HEK293 (cell line): ENCODE data around the gene SLC16A11.

Source experiments
- CTCF ChIA-PET: fragments of 350-600 bp; formaldehyde crosslinking; extraction: SDS; loops from one replicate; lab custom pipeline; 2021; ENCODE audit warnings: antibody characterized with exemption; lab: Yijun Ruan, JAX
- POLR2A ChIA-PET: fragments of 300-600 bp; formaldehyde crosslinking; extraction: SDS; loops from one replicate; lab custom pipeline; 2020; ENCODE audit warnings: antibody characterized with exemption, inconsistent platforms; lab: Yijun Ruan, JAX
- H3K27ac ChIP-seq: fragments of 200-500 bp; sonication (Bioruptor generic); 2 replicates; pipeline ENCODE4 v1.5.1; 2014; ENCODE audit warnings: low read depth, low read length, control low read depth, inconsistent platforms; ENCODE audit errors: extremely low read depth
- H3K36me3 ChIP-seq, 2 experiments: fragments of 200-500 bp in 1 of 2; sonication (Bioruptor generic) in 1 of 2; 1 replicate in 1 of 2; 2 replicates in 1 of 2; pipeline ENCODE4 v1.5.1; 2014 to 2017; ENCODE audit warnings: inconsistent platforms in 2 of 2, low read length in 2 of 2; ENCODE audit not compliant: control insufficient read depth in 2 of 2, insufficient read depth in 1 of 2
- H3K4me1 ChIP-seq: fragments of 200-500 bp; sonication (Bioruptor generic); 2 replicates; pipeline ENCODE4 v1.5.1; 2014; ENCODE audit warnings: mild to moderate bottlenecking, low read length, inconsistent platforms; ENCODE audit not compliant: control insufficient read depth, insufficient read depth
- H3K4me3 ChIP-seq: 2 replicates; pipeline ENCODE4 v1.5.1; 2011; ENCODE audit warnings: low read depth, mild to moderate bottlenecking, control low read depth, low read length, moderate library complexity
- H3K9me3 ChIP-seq: fragments of 200-500 bp; sonication (Bioruptor generic); 2 replicates; pipeline ENCODE4 v1.5.1; 2014; ENCODE audit warnings: low read depth, low read length, inconsistent platforms; ENCODE audit not compliant: control insufficient read depth, insufficient read depth
- BCL11A ChIP-seq: fragments of 450-650 bp; formaldehyde crosslinking; IDR thresholded peaks from 2 replicates; pipeline ENCODE4 v1.5.1; 2016; ENCODE audit warnings: low read depth, missing biosample characterization, missing genetic modification characterization
- KLF16 ChIP-seq: fragments of 450-650 bp; formaldehyde crosslinking; IDR thresholded peaks from 2 replicates; pipeline ENCODE4 v1.5.1; 2017; ENCODE audit warnings: missing biosample characterization, missing genetic modification characterization
- OVOL3 ChIP-seq: fragments of 450-650 bp; formaldehyde crosslinking; IDR thresholded peaks from 2 replicates; pipeline ENCODE4 v1.5.1; 2016; ENCODE audit warnings: missing biosample characterization, missing genetic modification characterization
- ZBTB17 ChIP-seq: fragments of 450-650 bp; formaldehyde crosslinking; IDR thresholded peaks from 2 replicates; pipeline ENCODE4 v1.5.1; 2016; ENCODE audit warnings: missing biosample characterization, missing genetic modification characterization
- ZBTB7A ChIP-seq: fragments of 450-650 bp; formaldehyde crosslinking; IDR thresholded peaks from 2 replicates; pipeline ENCODE4 v1.5.1; 2016; ENCODE audit warnings: low read depth, missing biosample characterization, missing genetic modification characterization
- ZFP37 ChIP-seq: fragments of 450-650 bp; formaldehyde crosslinking; IDR thresholded peaks from 2 replicates; pipeline ENCODE4 v1.5.1; 2016; ENCODE audit warnings: missing biosample characterization, missing genetic modification characterization
- ZNF175 ChIP-seq: fragments of 450-650 bp; formaldehyde crosslinking; IDR thresholded peaks from 2 replicates; pipeline ENCODE4 v1.5.1; 2016; ENCODE audit warnings: missing biosample characterization, missing genetic modification characterization
- ZNF19 ChIP-seq: fragments of 450-650 bp; formaldehyde crosslinking; IDR thresholded peaks from 2 replicates; pipeline ENCODE4; 2016; ENCODE audit warnings: missing biosample characterization, missing genetic modification characterization, low read depth
- ZNF416 ChIP-seq: fragments of 450-650 bp; formaldehyde crosslinking; IDR thresholded peaks from 2 replicates; pipeline ENCODE4 v1.5.1; 2016; ENCODE audit warnings: missing biosample characterization, missing genetic modification characterization
- ZNF48 ChIP-seq: fragments of 450-650 bp; formaldehyde crosslinking; IDR thresholded peaks from 2 replicates; pipeline ENCODE4 v1.5.1; 2016; ENCODE audit warnings: missing biosample characterization, missing genetic modification characterization
- ZNF530 ChIP-seq: fragments of 450-650 bp; formaldehyde crosslinking; IDR thresholded peaks from 2 replicates; pipeline ENCODE4 v1.5.1; 2016; ENCODE audit warnings: low read depth, missing biosample characterization, missing genetic modification characterization
- ZNF544 ChIP-seq: fragments of 450-650 bp; formaldehyde crosslinking; IDR thresholded peaks from 2 replicates; pipeline ENCODE4 v1.5.0; 2017; ENCODE audit warnings: missing biosample characterization, missing genetic modification characterization
- ZNF558 ChIP-seq: fragments of 450-650 bp; formaldehyde crosslinking; IDR thresholded peaks from 2 replicates; pipeline ENCODE4 v1.5.1; 2016; ENCODE audit warnings: missing biosample characterization, missing genetic modification characterization
- ZNF626 ChIP-seq: fragments of 450-650 bp; sonication (Bioruptor Pico); formaldehyde crosslinking; IDR thresholded peaks from 2 replicates; pipeline ENCODE4 v1.5.1; 2018; ENCODE audit warnings: missing biosample characterization, missing genetic modification characterization, inconsistent platforms
- ZSCAN23 ChIP-seq: fragments of 450-650 bp; formaldehyde crosslinking; IDR thresholded peaks from 2 replicates; pipeline ENCODE4 v1.5.1; 2016; ENCODE audit warnings: missing biosample characterization, missing genetic modification characterization
- ZXDB ChIP-seq: fragments of 450-650 bp; formaldehyde crosslinking; IDR thresholded peaks from 2 replicates; pipeline ENCODE4 v1.5.1; 2016; ENCODE audit warnings: missing biosample characterization, missing genetic modification characterization
- TF ChIP-seq, protein P1 (sequence below): fragments of 450-650 bp; formaldehyde crosslinking; IDR thresholded peaks from 2 replicates; pipeline ENCODE4 v1.5.1; 2017; ENCODE audit warnings: missing biosample characterization, missing genetic modification characterization
- TF ChIP-seq, protein P2 (sequence below): fragments of 450-650 bp; formaldehyde crosslinking; IDR thresholded peaks from 2 replicates; pipeline ENCODE4 v1.5.1; 2016; ENCODE audit warnings: missing biosample characterization, missing genetic modification characterization
- TF ChIP-seq, protein P3 (sequence below): fragments of 450-650 bp; formaldehyde crosslinking; IDR thresholded peaks from 2 replicates; pipeline ENCODE4 v1.5.1; 2016; ENCODE audit warnings: missing biosample characterization, missing genetic modification characterization, low read depth
- TF ChIP-seq, protein P4 (sequence below): fragments of 450-650 bp; formaldehyde crosslinking; IDR thresholded peaks from 2 replicates; pipeline ENCODE4 v1.5.1; 2016; ENCODE audit warnings: missing biosample characterization, missing genetic modification characterization

The SLC16A11 gene

DNA sequence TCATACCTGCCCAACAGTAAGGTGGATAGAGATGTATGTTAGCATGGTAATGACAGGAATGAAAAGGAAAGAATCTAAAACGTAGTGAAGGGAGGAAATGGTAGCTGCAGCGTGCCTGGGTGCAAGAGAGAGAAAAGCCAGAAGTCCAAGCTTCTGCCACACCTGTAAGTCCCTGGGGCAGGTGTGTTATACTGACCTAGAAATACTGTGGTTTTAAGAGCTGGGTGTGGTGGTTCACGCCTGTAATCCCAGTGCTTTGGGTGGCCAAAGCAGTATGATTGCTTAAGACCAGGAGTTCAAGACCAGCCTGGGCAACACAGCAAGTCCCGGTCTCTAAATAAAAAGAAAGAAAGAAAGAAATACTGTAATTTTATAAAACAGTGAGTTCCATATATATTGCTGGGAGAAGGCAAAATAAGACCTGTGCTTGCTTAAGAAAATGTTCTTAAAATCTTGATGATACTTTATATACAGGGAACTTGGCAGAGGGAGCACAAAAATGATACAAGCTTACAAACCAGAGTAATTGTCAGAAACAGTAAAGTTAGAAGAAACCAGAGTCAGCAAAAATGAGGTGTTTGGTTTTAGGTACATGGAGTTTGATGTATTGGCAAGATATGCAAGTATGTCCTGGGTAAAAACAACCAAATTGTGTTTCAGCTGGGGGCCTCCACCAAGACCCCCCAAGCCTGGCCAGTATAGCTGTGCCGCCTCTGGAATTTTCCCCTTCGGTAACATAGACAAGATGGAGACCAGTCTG, 41.4 kb downstream of the SLC16A11 start:
- no peaks in the 10 kb centered on the region for H3K4me1 ChIP-seq
- H3K4me3 ChIP-seq: no peak overlapping the region
- ChIA-PET CTCF (interaction anchor here (0.8 to 8.7 kb wide), 16 partner anchors 11 to 336 kb away, joined by 3 to 169 read pairs (median 4); partner anchors contain the start of genes RNASEK and SLC13A5), POLR2A (interaction anchor here (1.0 to 1.3 kb wide), 2 partner anchors 9 kb away, joined by 3 to 5 read pairs; partner anchors contain the start of gene RNASEK)
- H3K9me3 ChIP-seq: no peaks in the 10 kb centered on the region
- H3K36me3 ChIP-seq: peaks cover 10 to 61% of the 10 kb centered on the region in 2 experiments
- no peak overlapping the region for H3K27ac ChIP-seq
- no peak for TF ChIP-seq ZNF19 (tag by site-specific recombination)
- no peak for TF ChIP-seq ZBTB7A (tag by site-specific recombination)
- TF ChIP-seq OVOL3 (tag by site-specific recombination): no peak
- TF ChIP-seq, protein P1, sequence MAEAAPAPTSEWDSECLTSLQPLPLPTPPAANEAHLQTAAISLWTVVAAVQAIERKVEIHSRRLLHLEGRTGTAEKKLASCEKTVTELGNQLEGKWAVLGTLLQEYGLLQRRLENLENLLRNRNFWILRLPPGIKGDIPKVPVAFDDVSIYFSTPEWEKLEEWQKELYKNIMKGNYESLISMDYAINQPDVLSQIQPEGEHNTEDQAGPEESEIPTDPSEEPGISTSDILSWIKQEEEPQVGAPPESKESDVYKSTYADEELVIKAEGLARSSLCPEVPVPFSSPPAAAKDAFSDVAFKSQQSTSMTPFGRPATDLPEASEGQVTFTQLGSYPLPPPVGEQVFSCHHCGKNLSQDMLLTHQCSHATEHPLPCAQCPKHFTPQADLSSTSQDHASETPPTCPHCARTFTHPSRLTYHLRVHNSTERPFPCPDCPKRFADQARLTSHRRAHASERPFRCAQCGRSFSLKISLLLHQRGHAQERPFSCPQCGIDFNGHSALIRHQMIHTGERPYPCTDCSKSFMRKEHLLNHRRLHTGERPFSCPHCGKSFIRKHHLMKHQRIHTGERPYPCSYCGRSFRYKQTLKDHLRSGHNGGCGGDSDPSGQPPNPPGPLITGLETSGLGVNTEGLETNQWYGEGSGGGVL (tag by site-specific recombination): no peak
- no peak for TF ChIP-seq ZNF48
- TF ChIP-seq, protein P2, sequence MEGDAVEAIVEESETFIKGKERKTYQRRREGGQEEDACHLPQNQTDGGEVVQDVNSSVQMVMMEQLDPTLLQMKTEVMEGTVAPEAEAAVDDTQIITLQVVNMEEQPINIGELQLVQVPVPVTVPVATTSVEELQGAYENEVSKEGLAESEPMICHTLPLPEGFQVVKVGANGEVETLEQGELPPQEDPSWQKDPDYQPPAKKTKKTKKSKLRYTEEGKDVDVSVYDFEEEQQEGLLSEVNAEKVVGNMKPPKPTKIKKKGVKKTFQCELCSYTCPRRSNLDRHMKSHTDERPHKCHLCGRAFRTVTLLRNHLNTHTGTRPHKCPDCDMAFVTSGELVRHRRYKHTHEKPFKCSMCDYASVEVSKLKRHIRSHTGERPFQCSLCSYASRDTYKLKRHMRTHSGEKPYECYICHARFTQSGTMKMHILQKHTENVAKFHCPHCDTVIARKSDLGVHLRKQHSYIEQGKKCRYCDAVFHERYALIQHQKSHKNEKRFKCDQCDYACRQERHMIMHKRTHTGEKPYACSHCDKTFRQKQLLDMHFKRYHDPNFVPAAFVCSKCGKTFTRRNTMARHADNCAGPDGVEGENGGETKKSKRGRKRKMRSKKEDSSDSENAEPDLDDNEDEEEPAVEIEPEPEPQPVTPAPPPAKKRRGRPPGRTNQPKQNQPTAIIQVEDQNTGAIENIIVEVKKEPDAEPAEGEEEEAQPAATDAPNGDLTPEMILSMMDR (tag by site-specific recombination): no peak
- no peak for TF ChIP-seq ZNF416
- TF ChIP-seq ZNF558 (tag by site-specific recombination): no peak
- no peak for TF ChIP-seq ZSCAN23 (tag by site-specific recombination)
- no peak for TF ChIP-seq BCL11A (tag by site-specific recombination)
- no peak for TF ChIP-seq ZNF175 (tag by site-specific recombination)
- TF ChIP-seq, protein P3, sequence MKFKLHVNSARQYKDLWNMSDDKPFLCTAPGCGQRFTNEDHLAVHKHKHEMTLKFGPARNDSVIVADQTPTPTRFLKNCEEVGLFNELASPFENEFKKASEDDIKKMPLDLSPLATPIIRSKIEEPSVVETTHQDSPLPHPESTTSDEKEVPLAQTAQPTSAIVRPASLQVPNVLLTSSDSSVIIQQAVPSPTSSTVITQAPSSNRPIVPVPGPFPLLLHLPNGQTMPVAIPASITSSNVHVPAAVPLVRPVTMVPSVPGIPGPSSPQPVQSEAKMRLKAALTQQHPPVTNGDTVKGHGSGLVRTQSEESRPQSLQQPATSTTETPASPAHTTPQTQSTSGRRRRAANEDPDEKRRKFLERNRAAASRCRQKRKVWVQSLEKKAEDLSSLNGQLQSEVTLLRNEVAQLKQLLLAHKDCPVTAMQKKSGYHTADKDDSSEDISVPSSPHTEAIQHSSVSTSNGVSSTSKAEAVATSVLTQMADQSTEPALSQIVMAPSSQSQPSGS (tag by site-specific recombination): no peak
- TF ChIP-seq ZBTB17 (tag by site-specific recombination): no peak
- no peak for TF ChIP-seq ZXDB (tag by site-specific recombination)
- no peak for TF ChIP-seq KLF16 (tag by site-specific recombination)
- TF ChIP-seq, protein P4, sequence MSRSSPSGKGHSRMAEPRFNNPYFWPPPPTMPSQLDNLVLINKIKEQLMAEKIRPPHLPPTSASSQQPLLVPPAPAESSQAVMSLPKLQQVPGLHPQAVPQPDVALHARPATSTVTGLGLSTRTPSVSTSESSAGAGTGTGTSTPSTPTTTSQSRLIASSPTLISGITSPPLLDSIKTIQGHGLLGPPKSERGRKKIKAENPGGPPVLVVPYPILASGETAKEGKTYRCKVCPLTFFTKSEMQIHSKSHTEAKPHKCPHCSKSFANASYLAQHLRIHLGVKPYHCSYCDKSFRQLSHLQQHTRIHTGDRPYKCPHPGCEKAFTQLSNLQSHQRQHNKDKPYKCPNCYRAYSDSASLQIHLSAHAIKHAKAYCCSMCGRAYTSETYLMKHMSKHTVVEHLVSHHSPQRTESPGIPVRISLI (tag by site-specific recombination): no peak
- no peak for TF ChIP-seq ZNF626 (tag by site-specific recombination)

DNA sequence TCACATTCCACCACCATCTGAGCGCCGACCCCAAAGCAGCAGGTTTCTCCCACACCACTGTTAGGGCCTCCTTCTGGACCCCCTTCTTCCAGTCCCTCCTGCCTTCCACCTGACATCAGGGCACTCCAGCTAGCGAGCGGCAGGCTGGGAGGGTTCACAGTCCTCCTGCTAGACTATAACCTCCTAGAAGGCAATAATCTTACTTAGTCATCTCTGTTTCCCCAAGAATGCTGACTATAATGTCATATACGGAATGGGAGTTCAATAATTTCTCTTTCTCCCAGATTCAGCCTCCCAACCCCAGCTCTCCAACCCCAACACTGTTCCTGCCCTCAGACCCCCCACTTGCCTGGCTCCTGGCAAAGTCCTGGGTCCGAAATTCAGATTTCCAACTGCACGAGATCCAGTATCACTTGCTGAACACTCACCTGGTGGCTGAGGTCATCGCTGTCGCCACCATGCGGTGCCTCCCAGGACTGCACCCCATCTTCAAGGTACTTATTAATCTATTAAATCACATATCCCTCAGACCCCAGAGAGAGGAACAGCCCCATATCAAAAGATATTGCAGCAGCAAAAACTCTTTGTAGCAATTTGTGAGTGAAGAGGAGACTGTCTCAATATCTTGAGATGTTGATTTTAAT, 42.5 kb downstream of the SLC16A11 start:
- TF ChIP-seq, protein P2 (tag by site-specific recombination): peak; percentile 45; the same call in 1 of the 2 replicates
- TF ChIP-seq ZNF530 (tag by site-specific recombination): no peak
- TF ChIP-seq ZNF544: no peak
- TF ChIP-seq ZFP37 (tag by site-specific recombination): no peak
- peaks cover 10 to 65% of the 10 kb centered on the region in 2 experiments for H3K36me3 ChIP-seq

More for the DNA sequence above, 42.5 kb downstream of the SLC16A11 start:
- ChIA-PET CTCF (interaction anchor here (0.6 to 8.7 kb wide), 8 partner anchors 16 to 335 kb away, joined by 3 to 169 read pairs (median 5); partner anchors contain the start of gene SLC13A5), POLR2A (no interaction called here)
- no peaks in the 10 kb centered on the region for H3K4me1 ChIP-seq
- H3K4me3 ChIP-seq: no peak overlapping the region
- no peak overlapping the region for H3K27ac ChIP-seq
- H3K9me3 ChIP-seq: no peaks in the 10 kb centered on the region
